NCI-H1092 (cell line): ENCODE results near the gene UPK3A.

ENCODE experiments used
- DNase-seq: peaks from one replicate; lab custom pipeline; 2025; lab: John Stamatoyannopoulos, UW

The UPK3A gene

GRCh38 chr22:45284705-45285262, at the start of gene UPK3A:
Gene UPK3A (plus strand): TSS chr22:45284949. CDS start chr22:45285014, 65 bp downstream.
- no peak for DNase-seq

- no peak for DNase-seq
Observed at GRCh38 chr22:45235101-45235777, 49.5 kb upstream of the UPK3A start.

GRCh38 chr22:45235851-45236342, 48.9 kb upstream of the UPK3A start:
- no peak for DNase-seq

- no peak for DNase-seq
Observed at GRCh38 chr22:45237065-45237990, 47.4 kb upstream of the UPK3A start.

GRCh38 chr22:45238076-45238956, 46.4 kb upstream of the UPK3A start:
- DNase-seq, result no peak

GRCh38 chr22:45238957-45239680, 45.6 kb upstream of the UPK3A start:
- no peak for DNase-seq

GRCh38 chr22:45239681-45240051, 45.1 kb upstream of the UPK3A start:
- DNase-seq, result no peak

GRCh38 chr22:45240104-45240809, 44.5 kb upstream of the UPK3A start:
- no peak for DNase-seq

GRCh38 chr22:45240810-45241631, 43.7 kb upstream of the UPK3A start, which contains the start of gene KIAA0930:
Gene KIAA0930 (minus strand): TSS chr22:45240894. CDS start chr22:45240703, 191 bp downstream.
- DNase-seq, result no peak

- DNase-seq, result peak; percentile 69
Observed at GRCh38 chr22:45242778-45243191, 42.0 kb upstream of the UPK3A start.

GRCh38 chr22:45244916-45245315, 39.8 kb upstream of the UPK3A start:
- DNase-seq, result no peak

GRCh38 chr22:45246060-45246985, 38.4 kb upstream of the UPK3A start:
- DNase-seq, result no peak

GRCh38 chr22:45248832-45249561, 35.8 kb upstream of the UPK3A start:
- no peak for DNase-seq

GRCh38 chr22:45251825-45252224, 32.9 kb upstream of the UPK3A start:
- no peak for DNase-seq

- DNase-seq, result no peak
Observed at GRCh38 chr22:45253039-45253641, 31.6 kb upstream of the UPK3A start.

GRCh38 chr22:45254388-45254787, 30.4 kb upstream of the UPK3A start:
- DNase-seq, result no peak

- DNase-seq, result no peak
Observed at GRCh38 chr22:45254789-45255278, 29.9 kb upstream of the UPK3A start.
